GM12878 (cell line): Measurements from ENCODE around the gene SLC44A3. TPM values are rescaled to one million over a fixed set of nuclear protein-coding genes. Genes with fewer than 3 reads are reported as not detected.

Experiments used
- ATAC-seq: fragments of 200-7000 bp; cut with Tn5 transposase; 3 replicates; pipeline ENCODE4 v1.9.1; 2020; ENCODE audit warnings: mild to moderate bottlenecking, moderate library complexity
- BruUV-seq: library from RNA; stranded (reverse); fragments of 400-500 nt; replicated peaks from 2 replicates; lab custom pipeline; 2021; lab: Mats Ljungman, UMichigan
- CTCF ChIA-PET: fragments of 300-600 bp; sonication (Branson Sonifier 250); formaldehyde crosslinking; extraction: SDS; loops from one replicate; lab custom pipeline; 2021; ENCODE audit warnings: inconsistent platforms; lab: Yijun Ruan, JAX
- POLR2A ChIA-PET: fragments of 350-600 bp; formaldehyde crosslinking; extraction: SDS; loops from one replicate; lab custom pipeline; 2021; ENCODE audit warnings: inconsistent platforms; lab: Charles Lee
- RAD21 ChIA-PET: fragments of 300-600 bp; sonication (Branson Sonifier 250); formaldehyde crosslinking; loops from one replicate; lab custom pipeline; 2023; ENCODE audit warnings: antibody characterized with exemption; ENCODE audit not compliant: unreplicated experiment; lab: Charles Lee
- SMC1A ChIA-PET: fragments of 300-600 bp; sonication (Branson Sonifier 250); formaldehyde crosslinking; loops from one replicate; lab custom pipeline; 2023; ENCODE audit not compliant: unreplicated experiment, uncharacterized antibody; lab: Charles Lee
- DNase-seq: peaks from one replicate; pipeline ENCODE4 v3.0.0-alpha.2; 2011; ENCODE audit warnings: low read depth, low spot score
- FAIRE-seq: peaks from 3 replicates; lab custom pipeline; 2011; peaks lifted over from hg19 to GRCh38; lab: Jason Lieb, UNC
- H2AFZ ChIP-seq: 2 replicates; pipeline ENCODE4 v1.6.0; 2011; ENCODE audit warnings: low read depth, low read length, control low read depth; ENCODE audit not compliant: control insufficient read depth
- H3K27ac ChIP-seq: 2 replicates; pipeline ENCODE4 v1.5.1; 2011; ENCODE audit warnings: control low read depth; ENCODE audit not compliant: control insufficient read depth, insufficient read depth
- H3K27me3 ChIP-seq, 2 experiments: replicated peaks in 1 of 2; 2 replicates each; pipeline versions ENCODE4 v1.6.0 to v1.6.1; 2011; ENCODE audit warnings: low read length in 1 of 2; ENCODE audit not compliant: control insufficient read depth in 2 of 2, insufficient read depth in 2 of 2
- H3K36me3 ChIP-seq, 2 experiments: 2 replicates each; pipeline ENCODE4 v1.5.1; 2011; ENCODE audit warnings: low read length in 1 of 2; ENCODE audit not compliant: control insufficient read depth in 2 of 2, insufficient read depth in 2 of 2
- H3K4me1 ChIP-seq: 2 replicates; pipeline ENCODE4 v1.6.1; 2011; ENCODE audit warnings: mild to moderate bottlenecking, low read length, moderate library complexity, mixed read lengths; ENCODE audit not compliant: control insufficient read depth, insufficient read depth
- H3K4me2 ChIP-seq: 2 replicates; pipeline ENCODE4 v1.6.0; 2011; ENCODE audit warnings: control low read depth; ENCODE audit not compliant: control insufficient read depth, insufficient read depth
- H3K4me3 ChIP-seq: fragments of 200-600 bp; sonication (generic); 2 replicates; pipeline ENCODE4 v1.5.1; 2016
- H3K79me2 ChIP-seq: 2 replicates; pipeline ENCODE4 v1.6.0; 2011; ENCODE audit warnings: low read length; ENCODE audit not compliant: control insufficient read depth, insufficient read depth
- H3K9ac ChIP-seq: 2 replicates; pipeline ENCODE4 v1.8.0; 2011; ENCODE audit warnings: low read length, control low read depth, mixed read lengths; ENCODE audit not compliant: control insufficient read depth, insufficient read depth
- H3K9me3 ChIP-seq: replicated peaks from 3 replicates; pipeline ENCODE4 v1.5.1; 2011; ENCODE audit warnings: mild to moderate bottlenecking, low read length; ENCODE audit not compliant: control insufficient read depth, insufficient read depth
- H4K20me1 ChIP-seq: 2 replicates; pipeline ENCODE4 v1.6.0; 2011; ENCODE audit not compliant: control insufficient read depth, insufficient read depth
- ATF2 ChIP-seq: IDR thresholded peaks from 2 replicates; pipeline ENCODE4 v1.6.1; 2012; ENCODE audit warnings: low read length, inconsistent platforms
- CBX5 ChIP-seq: sonication (generic); IDR thresholded peaks from 2 replicates; pipeline ENCODE4 v1.6.1; 2016; ENCODE audit warnings: low read depth, moderate library complexity, mild to moderate bottlenecking, inconsistent platforms
- EED ChIP-seq: sonication (generic); IDR thresholded peaks from 2 replicates; pipeline ENCODE4 v1.6.1; 2016; ENCODE audit warnings: antibody characterized with exemption, low read depth
- ESRRA ChIP-seq: IDR thresholded peaks from 2 replicates; pipeline ENCODE4 v1.6.1; 2012; ENCODE audit warnings: mild to moderate bottlenecking, low read length, improper control_type of control experiment
- FOS ChIP-seq: IDR thresholded peaks from 3 replicates; pipeline ENCODE4 v1.6.1; 2011; ENCODE audit warnings: borderline replicate concordance; ENCODE audit not compliant: insufficient read length; ENCODE audit errors: extremely low read depth
- IKZF1 ChIP-seq: fragments of 450-650 bp; conservative IDR thresholded peaks from 2 replicates; pipeline ENCODE4 v1.6.1; 2017; ENCODE audit warnings: antibody characterized with exemption, mild to moderate bottlenecking
- POLR2A ChIP-seq: IDR thresholded peaks from 2 replicates; pipeline ENCODE4 v1.6.1; 2011; ENCODE audit warnings: low read depth, mild to moderate bottlenecking, low read length
- SMAD5 ChIP-seq: IDR thresholded peaks from 2 replicates; pipeline ENCODE4 v1.6.1; 2016; ENCODE audit warnings: antibody characterized with exemption, low read depth
- SUPT20H ChIP-seq: IDR thresholded peaks from 2 replicates; pipeline ENCODE4 v1.6.1; 2011; ENCODE audit warnings: low read depth, mild to moderate bottlenecking, low read length, moderate library complexity, borderline replicate concordance; ENCODE audit not compliant: control insufficient read depth
- TBL1XR1 ChIP-seq: IDR thresholded peaks from 2 replicates; pipeline ENCODE4 v1.6.1; 2012; ENCODE audit warnings: low read depth, low read length, improper control_type of control experiment
- WGBS: methylation state at CpG from one replicate; pipeline ENCODE4 v1.1.6; 2016; ENCODE audit warnings: low lambda C conversion rate; ENCODE audit not compliant: insufficient replicate concordance, insufficient coverage; ENCODE audit errors: missing lambda C conversion rate; 5-methylcytosine and 5-hydroxymethylcytosine counted together
- in situ Hi-C: fragments of 300-500 bp; cut with MboI; formaldehyde crosslinking; loops from 9 replicates; pipeline ENCODE4 v1.14.3; 2018; ENCODE audit warnings: mixed read lengths
- intact Hi-C: fragments of 100-400 bp; cut with micrococcal nuclease; formaldehyde crosslinking; loops from one replicate; pipeline ENCODE4 v1.14.2; 2022; ENCODE audit not compliant: unreplicated experiment
- polyA plus RNA-seq, 11 experiments: library from polyadenylated mRNA; depleted of rRNA in 4 of 11; unstranded in 6 of 11; stranded (reverse) in 5 of 11; fragments of >200 nt; fragmentation: Nextera tagmentation in 4 of 11; fragmentation: Illumina TruSeq in 1 of 11; extraction: Ambion mirVana in 4 of 11; extraction: Trizol in 1 of 11; gene quantifications; 1 replicate in 1 of 11; 2 replicates in 10 of 11; pipeline versions ENCODE4 v1.2.1 to v1.2.3, GENCODE V29; 2011 to 2016; ENCODE audit warnings: inconsistent platforms in 2 of 11, missing spikeins in 2 of 11, low read depth in 1 of 11
- total RNA-seq, 4 experiments: library from RNA; depleted of rRNA in 3 of 4; stranded (reverse); fragments of >200 nt in 3 of 4; fragmentation: Illumina TruSeq in 1 of 4; extraction: Trizol in 1 of 4; gene quantifications; 2 replicates each; pipeline versions ENCODE4 v1.2.1 to v1.2.3, GENCODE V29; 2013 to 2021
- TF ChIP-seq, protein P1 (sequence below): fragments of 450-650 bp; IDR thresholded peaks from 2 replicates; pipeline ENCODE4 v1.6.1; 2016; ENCODE audit warnings: mild to moderate bottlenecking, moderate library complexity, borderline replicate concordance

SLC44A3 gene
- total and polyA plus RNA-seq, 10 of the 15 experiments (the other 5 are each of a cell fraction or from before 2014, with no cell fraction given), result not detected

DNA sequence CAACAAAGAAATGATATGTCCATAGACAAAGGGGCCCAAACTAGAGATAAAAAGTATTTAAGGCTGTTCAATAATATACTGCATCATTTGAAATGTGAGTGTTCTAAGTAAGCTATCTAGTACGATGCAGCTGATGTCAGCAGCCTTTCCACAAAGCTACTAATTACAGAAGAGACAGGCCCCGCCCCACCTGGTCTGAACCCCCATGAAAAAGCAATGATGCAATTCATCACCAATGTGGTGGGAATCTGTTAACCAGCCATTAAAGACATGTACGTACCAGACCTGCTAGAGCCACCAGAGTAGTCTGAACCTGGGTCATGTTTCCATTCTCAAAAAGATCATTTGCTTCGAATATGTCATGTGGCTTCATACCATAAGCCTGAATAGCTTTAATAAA, 81.7 kb downstream of the SLC44A3 start:
- ChIA-PET CTCF (interaction anchor here (1.5 kb wide), 1 partner anchor 47 kb away, joined by 3 read pairs; no protein-coding TSS in a partner anchor), RAD21 (no interaction called here), POLR2A (no interaction called here), SMC1A (no interaction called here)
- Histone ChIP-seq H3K27me3 (no peaks in the 10 kb centered on the region), H4K20me1 (no peaks in the 10 kb centered on the region), H3K79me2 (no peaks in the 10 kb centered on the region), H3K36me3 (no peaks in the 10 kb centered on the region), H3K4me2 (no peak overlapping the region), H3K9me3 (no peaks in the 10 kb centered on the region), H3K9ac (no peak overlapping the region), H3K4me1 (no peaks in the 10 kb centered on the region), H3K4me3 (no peak overlapping the region), H2AFZ (no peak overlapping the region), H3K27ac (no peak overlapping the region)
- no peak for ATAC-seq
- no peak for DNase-seq
- no peak for TF ChIP-seq CBX5
- no peak for TF ChIP-seq SUPT20H
- TF ChIP-seq ATF2, result no peak
- TF ChIP-seq EED, result no peak
- TF ChIP-seq FOS, result no peak
- TF ChIP-seq, protein P1, sequence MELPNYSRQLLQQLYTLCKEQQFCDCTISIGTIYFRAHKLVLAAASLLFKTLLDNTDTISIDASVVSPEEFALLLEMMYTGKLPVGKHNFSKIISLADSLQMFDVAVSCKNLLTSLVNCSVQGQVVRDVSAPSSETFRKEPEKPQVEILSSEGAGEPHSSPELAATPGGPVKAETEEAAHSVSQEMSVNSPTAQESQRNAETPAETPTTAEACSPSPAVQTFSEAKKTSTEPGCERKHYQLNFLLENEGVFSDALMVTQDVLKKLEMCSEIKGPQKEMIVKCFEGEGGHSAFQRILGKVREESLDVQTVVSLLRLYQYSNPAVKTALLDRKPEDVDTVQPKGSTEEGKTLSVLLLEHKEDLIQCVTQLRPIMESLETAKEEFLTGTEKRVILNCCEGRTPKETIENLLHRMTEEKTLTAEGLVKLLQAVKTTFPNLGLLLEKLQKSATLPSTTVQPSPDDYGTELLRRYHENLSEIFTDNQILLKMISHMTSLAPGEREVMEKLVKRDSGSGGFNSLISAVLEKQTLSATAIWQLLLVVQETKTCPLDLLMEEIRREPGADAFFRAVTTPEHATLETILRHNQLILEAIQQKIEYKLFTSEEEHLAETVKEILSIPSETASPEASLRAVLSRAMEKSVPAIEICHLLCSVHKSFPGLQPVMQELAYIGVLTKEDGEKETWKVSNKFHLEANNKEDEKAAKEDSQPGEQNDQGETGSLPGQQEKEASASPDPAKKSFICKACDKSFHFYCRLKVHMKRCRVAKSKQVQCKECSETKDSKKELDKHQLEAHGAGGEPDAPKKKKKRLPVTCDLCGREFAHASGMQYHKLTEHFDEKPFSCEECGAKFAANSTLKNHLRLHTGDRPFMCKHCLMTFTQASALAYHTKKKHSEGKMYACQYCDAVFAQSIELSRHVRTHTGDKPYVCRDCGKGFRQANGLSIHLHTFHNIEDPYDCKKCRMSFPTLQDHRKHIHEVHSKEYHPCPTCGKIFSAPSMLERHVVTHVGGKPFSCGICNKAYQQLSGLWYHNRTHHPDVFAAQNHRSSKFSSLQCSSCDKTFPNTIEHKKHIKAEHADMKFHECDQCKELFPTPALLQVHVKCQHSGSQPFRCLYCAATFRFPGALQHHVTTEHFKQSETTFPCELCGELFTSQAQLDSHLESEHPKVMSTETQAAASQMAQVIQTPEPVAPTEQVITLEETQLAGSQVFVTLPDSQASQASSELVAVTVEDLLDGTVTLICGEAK, result no peak
- no peak for TF ChIP-seq IKZF1
- TF ChIP-seq SMAD5, result no peak
- no peak for TF ChIP-seq TBL1XR1
- no peak for TF ChIP-seq POLR2A
- no peak for TF ChIP-seq ESRRA
- no peak for FAIRE-seq
- in situ Hi-C loops, result no loop called here
- 30% methylated on average over 4 of the region's 4 CpGs for WGBS
- BruUV-seq, result no TSS peak
- intact Hi-C loops, result no loop called here
